Measurements from ENCODE around the gene ICE1.

ICE1 gene

GRCh38 chr5:5418006-5418405 is 4.5 kb upstream of the ICE1 start:
- TF ChIP-seq EZH2 (IDR thresholded peaks at IDR 0.05; ENCODE audit: borderline replicate concordance, low read depth, low read length, severe bottlenecking), result no peak
- TF ChIP-seq, protein P1, sequence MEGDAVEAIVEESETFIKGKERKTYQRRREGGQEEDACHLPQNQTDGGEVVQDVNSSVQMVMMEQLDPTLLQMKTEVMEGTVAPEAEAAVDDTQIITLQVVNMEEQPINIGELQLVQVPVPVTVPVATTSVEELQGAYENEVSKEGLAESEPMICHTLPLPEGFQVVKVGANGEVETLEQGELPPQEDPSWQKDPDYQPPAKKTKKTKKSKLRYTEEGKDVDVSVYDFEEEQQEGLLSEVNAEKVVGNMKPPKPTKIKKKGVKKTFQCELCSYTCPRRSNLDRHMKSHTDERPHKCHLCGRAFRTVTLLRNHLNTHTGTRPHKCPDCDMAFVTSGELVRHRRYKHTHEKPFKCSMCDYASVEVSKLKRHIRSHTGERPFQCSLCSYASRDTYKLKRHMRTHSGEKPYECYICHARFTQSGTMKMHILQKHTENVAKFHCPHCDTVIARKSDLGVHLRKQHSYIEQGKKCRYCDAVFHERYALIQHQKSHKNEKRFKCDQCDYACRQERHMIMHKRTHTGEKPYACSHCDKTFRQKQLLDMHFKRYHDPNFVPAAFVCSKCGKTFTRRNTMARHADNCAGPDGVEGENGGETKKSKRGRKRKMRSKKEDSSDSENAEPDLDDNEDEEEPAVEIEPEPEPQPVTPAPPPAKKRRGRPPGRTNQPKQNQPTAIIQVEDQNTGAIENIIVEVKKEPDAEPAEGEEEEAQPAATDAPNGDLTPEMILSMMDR (IDR thresholded peaks at IDR 0.05; ENCODE audit: borderline replicate concordance, extremely low read depth, low read length, poor library complexity, severe bottlenecking), result no peak
- DNase-seq, result no peak

DNA sequence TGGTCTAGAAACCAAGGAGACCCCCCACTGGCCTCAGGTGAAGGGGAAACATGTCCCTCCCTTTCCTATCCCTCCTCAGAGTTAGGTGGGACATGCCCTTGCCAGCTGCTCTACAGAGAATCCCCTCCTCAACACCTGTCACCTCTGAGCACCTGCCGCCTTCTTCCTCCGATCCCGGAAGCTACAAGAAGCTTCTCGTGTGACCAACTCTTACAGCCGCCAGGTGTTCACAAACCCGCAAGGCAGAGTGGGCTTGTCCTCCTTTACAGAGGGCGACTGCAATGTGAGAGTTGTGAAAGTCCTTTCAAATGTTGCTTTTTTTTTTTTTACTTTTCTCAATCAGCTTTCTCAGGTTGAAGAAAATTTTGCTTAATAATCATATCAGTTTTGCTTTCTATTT is 3.7 kb upstream of the ICE1 start:
- DNase-seq, result no peak
- Histone ChIP-seq H3K27ac (ENCODE audit: low read length) (no peak overlapping the region), H3K36me3 (ENCODE audit: insufficient read depth, low read length) (no peaks in the 10 kb centered on the region), H3K4me3 (ENCODE audit: low read depth in 1 of 2, low read length in 2 of 2) (no peak overlapping the region), H3K4me2 (ENCODE audit: insufficient read depth, low read length) (no peak overlapping the region), H3K4me1 (ENCODE audit: insufficient read depth, low read length) (peaks cover 23% of the 10 kb centered on the region), H2AFZ (ENCODE audit: low read depth, low read length) (no peak overlapping the region), H3K27me3 (ENCODE audit: insufficient read depth, low read length, poor library complexity) (no peaks in the 10 kb centered on the region), H4K20me1 (ENCODE audit: insufficient read depth, low read length) (peaks cover 10% of the 10 kb centered on the region), H3K9me3 (ENCODE audit: insufficient read depth, low read length, severe bottlenecking) (no peaks in the 10 kb centered on the region), H3K79me2 (ENCODE audit: insufficient read depth, low read length) (peaks cover 16% of the 10 kb centered on the region), H3K9ac (ENCODE audit: low read depth, low read length) (no peak overlapping the region)
- no peak for TF ChIP-seq EZH2 (IDR thresholded peaks at IDR 0.05; ENCODE audit: borderline replicate concordance, low read depth, low read length, severe bottlenecking)
- TF ChIP-seq, protein P1 (IDR thresholded peaks at IDR 0.05; ENCODE audit: borderline replicate concordance, extremely low read depth, low read length, poor library complexity, severe bottlenecking), result no peak
- no peak for ATAC-seq (ENCODE audit: insufficient read depth, low read depth)

More at GRCh38 chr5:5418006-5418405, 4.5 kb upstream of the ICE1 start:
- H2AFZ ChIP-seq (ENCODE audit: low read depth, low read length), result no peak overlapping the region
- ATAC-seq (ENCODE audit: insufficient read depth, low read depth), result no peak
- no peak overlapping the region for H3K27ac ChIP-seq (ENCODE audit: low read length)
- H3K9ac ChIP-seq (ENCODE audit: low read depth, low read length), result no peak overlapping the region
- H3K4me1 ChIP-seq (ENCODE audit: insufficient read depth, low read length), result peaks cover 17% of the 10 kb centered on the region
- no peaks in the 10 kb centered on the region for H3K9me3 ChIP-seq (ENCODE audit: insufficient read depth, low read length, severe bottlenecking)
- H3K36me3 ChIP-seq (ENCODE audit: insufficient read depth, low read length), result no peaks in the 10 kb centered on the region
- peaks cover 2% of the 10 kb centered on the region for H4K20me1 ChIP-seq (ENCODE audit: insufficient read depth, low read length)
- H3K4me3 ChIP-seq (ENCODE audit: low read depth in 1 of 2, low read length in 2 of 2), result no peak overlapping the region
- no peak overlapping the region for H3K4me2 ChIP-seq (ENCODE audit: insufficient read depth, low read length)
- peaks cover 9% of the 10 kb centered on the region for H3K79me2 ChIP-seq (ENCODE audit: insufficient read depth, low read length)
- H3K27me3 ChIP-seq (ENCODE audit: insufficient read depth, low read length, poor library complexity), result no peaks in the 10 kb centered on the region

DNA sequence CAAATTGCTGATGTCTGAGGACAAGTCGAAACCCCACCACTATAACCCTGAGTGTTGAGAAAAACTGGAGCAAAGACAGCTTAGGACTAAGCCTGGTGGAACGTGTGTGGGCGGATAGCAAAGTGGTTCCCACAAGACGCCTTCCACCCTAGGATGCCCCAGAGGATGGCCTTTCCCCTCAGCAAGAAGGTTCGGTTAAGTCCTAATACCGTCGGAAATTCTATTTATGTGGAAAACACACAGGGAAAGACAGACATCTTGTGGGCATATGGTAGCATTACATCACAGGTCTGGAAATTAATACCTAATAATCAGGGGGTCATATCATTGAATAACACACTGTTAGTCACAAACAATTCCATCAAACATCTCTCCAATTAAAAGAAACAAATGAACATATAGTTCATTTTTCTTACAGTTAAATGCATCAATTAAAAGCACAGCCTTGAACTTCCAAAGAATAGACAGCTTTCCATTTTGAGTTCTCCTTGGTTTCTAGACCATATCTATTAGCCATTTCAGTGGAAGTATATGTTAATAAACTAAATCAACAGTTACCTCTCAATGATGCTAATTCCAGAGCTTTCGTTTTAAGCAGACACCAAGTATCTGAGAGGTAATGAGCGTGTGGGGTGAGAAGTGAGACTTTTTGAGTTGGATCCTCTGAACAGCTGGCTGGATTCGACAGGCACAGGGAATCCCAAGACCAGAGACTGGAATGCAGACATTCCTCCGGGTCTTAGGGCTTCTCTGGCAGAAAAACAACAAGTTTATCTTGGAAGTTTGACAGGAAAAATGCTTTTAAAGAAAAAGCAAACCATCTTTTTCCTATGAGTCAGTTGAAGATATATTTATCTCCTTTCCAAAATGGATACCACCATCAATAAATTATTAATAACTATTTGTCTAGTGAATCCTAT is 2.9 kb upstream of the ICE1 start:
- Histone ChIP-seq H2AFZ (ENCODE audit: low read depth, low read length) (no peak overlapping the region), H3K79me2 (ENCODE audit: insufficient read depth, low read length) (peaks cover 24% of the 10 kb centered on the region), H3K9me3 (ENCODE audit: insufficient read depth, low read length, severe bottlenecking) (no peaks in the 10 kb centered on the region), H3K4me1 (ENCODE audit: insufficient read depth, low read length) (peaks cover 31% of the 10 kb centered on the region), H4K20me1 (ENCODE audit: insufficient read depth, low read length) (peaks cover 17% of the 10 kb centered on the region), H3K27ac (ENCODE audit: low read length) (no peak overlapping the region), H3K9ac (ENCODE audit: low read depth, low read length) (no peak overlapping the region), H3K27me3 (ENCODE audit: insufficient read depth, low read length, poor library complexity) (no peaks in the 10 kb centered on the region), H3K4me3 (ENCODE audit: low read depth in 1 of 2, low read length in 2 of 2) (no peak overlapping the region), H3K4me2 (ENCODE audit: insufficient read depth, low read length) (peak overlapping the region; percentile 24; the same call in 1 of the 2 replicates), H3K36me3 (ENCODE audit: insufficient read depth, low read length) (no peaks in the 10 kb centered on the region)
- TF ChIP-seq EZH2 (IDR thresholded peaks at IDR 0.05; ENCODE audit: borderline replicate concordance, low read depth, low read length, severe bottlenecking), result no peak
- TF ChIP-seq, protein P1 (IDR thresholded peaks at IDR 0.05; ENCODE audit: borderline replicate concordance, extremely low read depth, low read length, poor library complexity, severe bottlenecking), result peak; percentile 59
- DNase-seq (no peak), ATAC-seq (ENCODE audit: insufficient read depth, low read depth) (no peak)
